Left lung (tissue), 10 donors: ENCODE data around the gene FAM217B. TPM values are rescaled to one million over a fixed set of nuclear protein-coding genes. Genes with fewer than 3 reads are reported as not detected.
"Not testable (repeated sequence)": the region's sequence is repeated elsewhere in the genome, so short reads cannot be mapped to it uniquely, and the experiment has no call there.

Experiments
- ATAC-seq: fragments of 200-7000 bp; cut with Tn5 transposase; one replicate; pipeline ENCODE4 v1.9.1; 2020; ENCODE audit warnings: moderate library complexity
- DNase-seq, 4 donors: peaks; one replicate each; pipeline ENCODE4 v3.0.0-alpha.2; 2013 to 2020
- H3K27ac ChIP-seq, 2 donors: fragments of 200-600 bp; sonication (generic) in 1 of 2; one replicate each; pipeline versions ENCODE4 v1.5.0 to v1.8.0; 2020 to 2021
- H3K27me3 ChIP-seq, 2 donors: fragments of 200-600 bp; sonication (generic) in 1 of 2; one replicate each; pipeline versions ENCODE4 v1.5.0 to v1.8.0; 2020 to 2021
- H3K36me3 ChIP-seq, 2 donors: fragments of 200-600 bp; sonication (generic) in 1 of 2; one replicate each; pipeline versions ENCODE4 v1.5.0 to v1.8.0; 2020 to 2021
- H3K4me1 ChIP-seq, 2 donors: fragments of 200-600 bp; one replicate each; pipeline ENCODE4 v1.8.0; 2021
- H3K4me3 ChIP-seq, 2 donors: fragments of 200-600 bp; sonication (generic) in 1 of 2; one replicate each; pipeline versions ENCODE4 v1.5.0 to v1.8.0; 2020 to 2021; ENCODE audit warnings: mild to moderate bottlenecking in 1 of 2
- H3K9me3 ChIP-seq, 2 donors: fragments of 200-600 bp; sonication (generic) in 1 of 2; one replicate each; pipeline versions ENCODE4 v1.5.0 to v1.8.0; 2020 to 2021
- intact Hi-C, 2 donors: fragments of 100-400 bp; cut with DNase I; formaldehyde crosslinking; loops; one replicate each; pipeline versions ENCODE4 v1.11.2 to v1.14.2; 2022
- polyA plus RNA-seq, 6 donors: library from polyadenylated mRNA; unstranded; fragments of 120-200 nt; gene quantifications; one replicate each; pipeline ENCODE4 v1.2.1, GENCODE V29; 2013; ENCODE audit not compliant: insufficient read length in 6 of 6
- total RNA-seq, 2 donors: library from RNA; stranded (reverse); fragmentation: NEBNext Ultra II Directional; extraction: Animal tissue kit (Norgen Biotek cat#: 25700); gene quantifications; one replicate each; pipeline ENCODE4 v1.2.1, GENCODE V29; 2021
- TF ChIP-seq, protein P1 (sequence below), 2 donors: fragments of 200-600 bp; sonication (generic) in 1 of 2; IDR thresholded peaks; one replicate each; pipeline versions ENCODE4 v1.5.0 to v1.8.0; 2021; ENCODE audit warnings: antibody characterized with exemption in 2 of 2
- donor health status: DM: no; HTN: yes; CAD: no.
- donor health status: DM: no; HTN: no; CAD: no.

The FAM217B gene
- total and polyA plus RNA-seq, 8 donors = 15.6 to 23.0 (median 20.0) TPM

DNA sequence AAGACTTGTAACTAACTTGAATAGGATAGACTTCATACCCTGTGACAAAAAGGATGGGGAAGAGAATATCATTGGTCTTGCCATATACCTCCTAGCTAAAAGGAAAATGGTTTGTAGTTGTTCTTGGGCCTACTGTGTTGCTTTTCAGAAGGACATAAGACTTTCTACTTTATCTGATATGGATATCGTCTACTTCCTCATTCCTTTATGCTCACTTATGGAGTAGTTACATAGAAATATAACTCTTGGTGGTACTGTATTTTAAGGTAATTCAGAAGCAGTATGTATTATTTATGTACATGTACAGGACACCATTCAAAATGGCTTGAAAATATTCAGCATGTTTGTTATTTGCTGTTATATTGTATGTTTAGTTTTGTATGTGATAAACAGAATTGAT, 8.0 kb downstream of the FAM217B start:
- TF ChIP-seq, protein P1, sequence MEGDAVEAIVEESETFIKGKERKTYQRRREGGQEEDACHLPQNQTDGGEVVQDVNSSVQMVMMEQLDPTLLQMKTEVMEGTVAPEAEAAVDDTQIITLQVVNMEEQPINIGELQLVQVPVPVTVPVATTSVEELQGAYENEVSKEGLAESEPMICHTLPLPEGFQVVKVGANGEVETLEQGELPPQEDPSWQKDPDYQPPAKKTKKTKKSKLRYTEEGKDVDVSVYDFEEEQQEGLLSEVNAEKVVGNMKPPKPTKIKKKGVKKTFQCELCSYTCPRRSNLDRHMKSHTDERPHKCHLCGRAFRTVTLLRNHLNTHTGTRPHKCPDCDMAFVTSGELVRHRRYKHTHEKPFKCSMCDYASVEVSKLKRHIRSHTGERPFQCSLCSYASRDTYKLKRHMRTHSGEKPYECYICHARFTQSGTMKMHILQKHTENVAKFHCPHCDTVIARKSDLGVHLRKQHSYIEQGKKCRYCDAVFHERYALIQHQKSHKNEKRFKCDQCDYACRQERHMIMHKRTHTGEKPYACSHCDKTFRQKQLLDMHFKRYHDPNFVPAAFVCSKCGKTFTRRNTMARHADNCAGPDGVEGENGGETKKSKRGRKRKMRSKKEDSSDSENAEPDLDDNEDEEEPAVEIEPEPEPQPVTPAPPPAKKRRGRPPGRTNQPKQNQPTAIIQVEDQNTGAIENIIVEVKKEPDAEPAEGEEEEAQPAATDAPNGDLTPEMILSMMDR (IDR thresholded peaks at IDR 0.05) = no peak
- intact Hi-C loops = no loop called here
- no peaks in the 10 kb centered on the region for H3K9me3 ChIP-seq
- peak overlapping the region in 1 of 2 donors; percentile 70 for H3K27ac ChIP-seq
- H3K4me3 ChIP-seq = no peak overlapping the region
- H3K36me3 ChIP-seq = peaks cover 0 to 27% of the 10 kb centered on the region in 2 donors
- ATAC-seq = peak; percentile 46
- H3K4me1 ChIP-seq = peaks cover 0 to 39% of the 10 kb centered on the region in 2 donors
- no peak for DNase-seq
- H3K27me3 ChIP-seq = no peaks in the 10 kb centered on the region

DNA sequence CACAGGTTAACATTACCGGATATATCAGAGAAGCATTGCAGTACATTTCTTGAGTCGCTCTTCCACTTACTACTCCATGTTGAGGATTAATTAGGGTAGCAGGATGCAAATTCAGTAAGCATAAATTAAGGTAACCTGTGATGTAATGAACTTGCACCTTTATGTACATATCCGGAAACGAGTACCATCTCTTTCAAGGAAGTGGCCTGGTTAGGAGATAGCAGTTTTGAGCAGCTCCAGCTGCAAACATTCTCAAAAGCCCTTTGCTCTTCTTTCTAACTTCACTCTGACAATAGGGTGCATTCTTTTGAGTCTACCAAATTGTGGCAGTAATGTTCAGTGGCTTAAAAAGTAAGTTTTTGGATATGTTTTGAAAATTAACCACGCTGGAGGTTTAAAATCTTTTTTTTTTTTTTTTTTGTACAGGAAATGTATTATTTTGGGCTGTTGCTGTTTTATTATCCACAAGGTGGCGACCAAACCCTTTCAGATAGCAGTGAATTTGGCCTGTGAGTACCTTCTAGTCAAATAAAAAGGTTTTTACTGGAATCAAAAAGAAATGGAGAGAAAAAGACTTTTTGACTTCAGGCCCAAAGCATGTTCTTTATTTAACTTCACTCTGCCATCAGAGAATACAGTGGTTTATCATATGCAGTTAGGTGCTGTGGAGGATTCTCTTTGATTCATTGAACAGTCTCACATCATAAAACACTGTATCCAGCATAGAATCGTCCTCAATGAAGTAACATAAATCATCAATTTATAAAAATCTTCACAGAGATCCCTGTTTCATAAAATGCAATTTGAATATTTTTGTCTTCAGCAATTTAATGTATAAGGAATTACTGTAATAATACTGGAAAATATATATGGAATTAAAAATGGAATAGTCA, 8.9 kb downstream of the FAM217B start:
- Histone ChIP-seq H3K36me3 (peaks cover 0 to 20% of the 10 kb centered on the region in 2 donors), H3K27me3 (no peaks in the 10 kb centered on the region), H3K4me1 (peaks cover 0 to 39% of the 10 kb centered on the region in 2 donors), H3K9me3 (no peaks in the 10 kb centered on the region), H3K4me3 (no peak overlapping the region), H3K27ac (peak overlapping the region in 1 of 2 donors; percentile 70)
- DNase-seq = peak in 2 of 4 donors; percentile 46 to 79
- intact Hi-C loops = no loop called here
- TF ChIP-seq, protein P1 (IDR thresholded peaks at IDR 0.05) = peak; percentile 53 to 62
- peak; percentile 87 for ATAC-seq

DNA sequence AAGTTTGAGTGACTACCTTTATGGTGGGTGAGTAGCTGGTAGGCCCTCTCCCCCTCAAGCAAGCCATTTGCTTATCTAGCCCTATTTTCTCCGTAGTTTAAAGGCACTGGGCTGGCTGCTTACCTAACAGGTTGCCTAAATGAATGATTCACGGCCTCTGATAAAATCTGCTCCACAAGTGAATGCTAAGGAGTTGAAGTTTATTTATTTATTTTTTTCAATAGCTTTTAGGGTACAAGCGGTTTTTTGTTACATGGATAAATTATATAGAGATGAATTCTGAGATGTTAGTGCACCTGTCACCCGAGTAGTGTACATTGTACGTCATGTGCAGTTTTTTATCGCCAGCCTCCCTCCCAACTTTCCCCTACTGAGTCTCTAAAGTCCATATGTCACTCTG, 9.7 kb downstream of the FAM217B start:
- ATAC-seq = no peak
- Histone ChIP-seq H3K27ac (peak overlapping the region in 1 of 2 donors; percentile 70), H3K9me3 (no peaks in the 10 kb centered on the region), H3K27me3 (no peaks in the 10 kb centered on the region), H3K4me3 (no peak overlapping the region), H3K4me1 (peaks cover 0 to 33% of the 10 kb centered on the region in 2 donors), H3K36me3 (peaks cover 0 to 11% of the 10 kb centered on the region in 2 donors)
- intact Hi-C loops = no loop called here
- TF ChIP-seq, protein P1 (IDR thresholded peaks at IDR 0.05) = no peak
- no peak for DNase-seq

DNA sequence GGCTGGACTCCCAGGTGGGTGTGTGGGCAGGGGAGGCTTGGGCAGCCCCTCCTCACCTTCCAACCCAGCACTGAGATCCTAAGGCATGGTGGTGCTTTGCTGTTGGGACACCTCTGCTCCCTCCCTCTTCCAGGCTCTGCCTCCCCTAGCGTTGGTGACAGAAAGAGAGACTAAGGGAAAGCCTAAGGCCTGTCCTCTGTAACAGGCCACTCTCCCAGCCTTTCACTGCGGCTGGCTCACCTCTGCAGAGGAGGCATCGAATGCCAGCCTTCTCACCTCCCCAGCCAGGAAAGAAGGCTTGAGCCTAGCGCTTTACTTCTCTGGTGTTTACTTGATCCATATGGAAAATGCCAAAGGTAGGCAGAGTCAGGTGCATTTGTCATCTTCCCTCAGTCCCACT, 14.5 kb downstream of the FAM217B start:
- TF ChIP-seq, protein P1 (IDR thresholded peaks at IDR 0.05) = no peak
- Histone ChIP-seq H3K27me3 (no peaks in the 10 kb centered on the region), H3K4me3 (no peak overlapping the region), H3K36me3 (peaks cover 0 to 9% of the 10 kb centered on the region in 2 donors), H3K4me1 (no peaks in the 10 kb centered on the region), H3K27ac (no peak overlapping the region), H3K9me3 (no peaks in the 10 kb centered on the region)
- DNase-seq (no peak), ATAC-seq (no peak)
- intact Hi-C loops = no loop called here

DNA sequence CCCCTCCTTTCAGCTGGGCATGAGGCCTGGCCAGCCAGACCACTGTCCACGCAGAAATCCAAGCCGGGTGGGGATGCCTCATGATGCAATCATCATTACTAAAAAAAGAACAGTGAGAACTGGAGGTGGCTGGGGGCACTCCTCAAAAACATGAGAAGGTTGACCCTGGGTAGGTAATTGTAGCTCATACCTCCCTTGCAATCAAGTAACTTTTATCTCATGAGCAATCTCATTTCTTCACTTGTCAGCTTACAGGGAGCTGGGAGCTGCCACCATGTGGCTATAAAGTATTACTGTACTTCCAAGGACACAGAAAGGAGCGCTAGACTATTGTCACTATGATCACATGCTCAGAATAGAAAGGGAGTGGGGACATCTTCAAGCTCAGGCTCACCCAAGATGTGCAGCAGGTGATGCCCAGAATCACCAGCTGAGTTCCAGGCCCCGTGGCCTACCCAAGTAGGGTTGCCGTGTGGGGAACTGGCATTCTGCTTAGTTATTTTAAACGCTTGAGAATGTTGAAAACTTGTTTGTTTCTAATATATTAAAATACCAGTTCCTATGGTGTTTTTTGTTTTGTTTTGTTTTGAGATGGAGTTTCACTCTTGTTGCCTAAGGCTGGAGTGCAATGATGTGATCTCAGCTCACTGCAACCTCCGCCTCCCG, 15.1 kb downstream of the FAM217B start:
- TF ChIP-seq, protein P1 (IDR thresholded peaks at IDR 0.05) = no peak
- no peaks in the 10 kb centered on the region for H3K4me1 ChIP-seq
- intact Hi-C loops = no loop called here
- H3K36me3 ChIP-seq = peaks cover 0 to 6% of the 10 kb centered on the region in 2 donors
- peak; percentile 55 for ATAC-seq
- H3K4me3 ChIP-seq = no peak overlapping the region
- no peak for DNase-seq
- H3K27me3 ChIP-seq = no peaks in the 10 kb centered on the region
- no peaks in the 10 kb centered on the region for H3K9me3 ChIP-seq
- H3K27ac ChIP-seq = no peak overlapping the region

- H3K4me3 ChIP-seq, H3K27me3 ChIP-seq, DNase-seq, H3K36me3 ChIP-seq, H3K27ac ChIP-seq, H3K4me1 ChIP-seq, intact Hi-C loops, H3K9me3 ChIP-seq, ATAC-seq: not testable (repeated sequence)
Observed at GRCh38 chr20:59957568-59957967, 17.4 kb downstream of the FAM217B start.
